Activated naive CD8-positive, alpha-beta T cell (primary cell): ENCODE measurements around the gene RARB.

Experiments
- H3K27ac Mint-ChIP-seq: one replicate; pipeline ENCODE4 v1.8.0; 2021; ENCODE audit warnings: mixed read lengths
- H3K27me3 Mint-ChIP-seq: one replicate; pipeline ENCODE4 v1.8.0; 2021; ENCODE audit warnings: mixed read lengths
- H3K36me3 Mint-ChIP-seq: one replicate; pipeline ENCODE4 v1.8.0; 2021; ENCODE audit warnings: mixed read lengths
- H3K4me1 Mint-ChIP-seq: one replicate; pipeline ENCODE4 v1.8.0; 2021; ENCODE audit warnings: low read depth, mixed read lengths
- H3K4me3 Mint-ChIP-seq: one replicate; pipeline ENCODE4 v1.8.0; 2021; ENCODE audit warnings: mild to moderate bottlenecking, mixed read lengths
- H3K9me3 Mint-ChIP-seq: one replicate; pipeline ENCODE4 v1.8.0; 2021; ENCODE audit warnings: low read depth, mixed read lengths

Gene RARB

DNA sequence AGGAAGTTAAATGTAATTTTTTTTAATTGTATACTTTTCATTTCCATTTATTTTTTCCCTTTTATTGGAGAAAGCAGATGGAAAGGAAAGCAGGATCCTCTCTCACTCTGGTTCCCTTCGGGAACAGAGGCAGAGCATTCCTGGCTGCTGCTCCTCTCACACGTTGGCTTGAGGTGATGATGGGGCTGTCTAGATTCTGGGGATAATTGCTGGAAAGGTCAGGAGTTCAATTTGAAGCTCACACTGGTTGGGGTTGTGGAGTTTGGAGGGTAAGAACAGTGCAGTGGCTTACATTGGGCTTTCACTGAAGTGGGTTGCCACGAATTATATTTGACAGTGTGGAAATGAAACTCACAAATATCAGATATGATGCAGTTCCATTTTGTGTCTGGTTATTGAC lies 57.6 kb downstream of the RARB start:
- no peaks in the 10 kb centered on the region for H3K9me3 Mint-ChIP-seq
- H3K36me3 Mint-ChIP-seq, result no peaks in the 10 kb centered on the region
- no peak overlapping the region for H3K27ac Mint-ChIP-seq
- no peak overlapping the region for H3K4me3 Mint-ChIP-seq
- peaks cover 5% of the 10 kb centered on the region for H3K27me3 Mint-ChIP-seq
- no peaks in the 10 kb centered on the region for H3K4me1 Mint-ChIP-seq

DNA sequence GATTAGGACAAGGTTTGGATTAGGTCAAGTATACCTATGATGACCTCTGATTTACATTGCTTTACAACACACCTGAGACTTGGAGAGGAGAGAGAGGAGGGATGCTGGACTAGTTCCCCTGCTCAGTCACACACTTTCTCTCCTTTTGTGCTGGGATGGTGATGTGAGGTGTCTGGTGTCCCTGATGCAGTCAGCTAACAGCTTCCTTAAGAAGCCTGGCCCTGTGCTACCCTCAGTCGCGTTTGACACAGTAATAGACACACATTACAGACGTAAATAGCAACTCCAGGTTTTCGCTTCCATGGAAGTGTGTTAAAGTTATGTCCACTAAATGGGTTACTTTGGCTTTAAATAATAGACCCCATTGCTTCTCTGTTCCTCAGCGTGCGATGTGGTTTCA lies 58.9 kb downstream of the RARB start:
- Mint-ChIP-seq H3K27ac (no peak overlapping the region), H3K36me3 (no peaks in the 10 kb centered on the region), H3K9me3 (peaks cover 4% of the 10 kb centered on the region), H3K4me1 (no peaks in the 10 kb centered on the region), H3K27me3 (peaks cover 5% of the 10 kb centered on the region), H3K4me3 (no peak overlapping the region)

DNA sequence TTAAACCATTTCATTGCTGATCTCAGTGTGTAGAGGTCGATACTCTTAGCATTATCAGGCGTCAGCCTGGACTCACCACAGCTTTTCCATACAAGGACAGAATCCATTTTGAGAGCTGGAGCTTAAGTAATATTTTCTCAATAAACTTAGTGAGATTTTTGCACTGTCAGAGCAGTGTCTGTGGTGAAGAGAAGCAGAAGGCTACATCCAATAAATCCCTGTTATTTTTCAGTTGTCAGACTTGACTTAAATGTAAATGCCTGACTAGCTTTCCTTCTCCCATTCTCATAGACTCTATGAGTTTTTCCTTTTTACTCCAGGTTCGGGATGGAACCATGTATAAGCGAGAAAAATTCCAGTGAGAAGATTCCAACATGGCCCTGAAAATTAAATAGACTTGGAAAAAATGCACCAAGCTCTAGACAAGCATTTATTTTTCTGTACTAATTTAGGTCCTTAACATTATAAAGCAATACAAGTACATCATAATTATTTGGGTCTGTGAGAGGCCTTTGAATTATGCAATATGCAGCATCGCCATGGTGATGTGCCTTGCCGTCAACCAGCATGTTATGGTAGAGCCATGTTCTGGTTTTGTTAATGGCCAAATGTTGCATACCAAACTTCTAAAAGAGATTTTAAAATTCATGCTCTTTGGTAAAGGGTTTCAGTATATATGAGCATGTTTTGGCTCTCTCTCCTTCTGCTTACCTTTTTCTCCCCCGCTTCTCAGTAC lies 62.0 kb downstream of the RARB start:
- Mint-ChIP-seq H3K4me3 (no peak overlapping the region), H3K27ac (no peak overlapping the region), H3K9me3 (peaks cover 30% of the 10 kb centered on the region), H3K27me3 (no peaks in the 10 kb centered on the region), H3K4me1 (no peaks in the 10 kb centered on the region), H3K36me3 (peaks cover 3% of the 10 kb centered on the region)

DNA sequence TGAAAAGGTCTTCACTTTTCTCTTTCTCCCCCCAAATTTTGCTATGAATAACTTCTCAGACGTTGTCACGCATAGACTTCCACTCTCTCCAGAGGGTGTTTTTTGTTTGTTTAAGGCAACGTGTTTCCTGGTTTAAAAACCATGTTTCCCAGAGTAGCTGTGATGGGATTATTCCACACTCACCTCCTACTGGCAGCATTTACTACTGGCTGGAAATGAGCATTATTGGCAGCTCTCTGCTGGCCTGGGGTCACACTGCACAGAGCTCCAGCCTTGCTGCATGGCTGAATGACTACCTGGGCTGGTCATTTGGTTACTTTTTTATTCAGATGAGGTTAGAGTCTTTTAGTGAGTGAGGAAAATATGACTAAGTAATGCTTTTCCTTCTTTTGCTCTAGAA lies 65.2 kb downstream of the RARB start:
- Mint-ChIP-seq H3K36me3 (peaks cover 3% of the 10 kb centered on the region), H3K27me3 (no peaks in the 10 kb centered on the region), H3K4me3 (no peak overlapping the region), H3K27ac (no peak overlapping the region), H3K4me1 (no peaks in the 10 kb centered on the region), H3K9me3 (peaks cover 44% of the 10 kb centered on the region)

DNA sequence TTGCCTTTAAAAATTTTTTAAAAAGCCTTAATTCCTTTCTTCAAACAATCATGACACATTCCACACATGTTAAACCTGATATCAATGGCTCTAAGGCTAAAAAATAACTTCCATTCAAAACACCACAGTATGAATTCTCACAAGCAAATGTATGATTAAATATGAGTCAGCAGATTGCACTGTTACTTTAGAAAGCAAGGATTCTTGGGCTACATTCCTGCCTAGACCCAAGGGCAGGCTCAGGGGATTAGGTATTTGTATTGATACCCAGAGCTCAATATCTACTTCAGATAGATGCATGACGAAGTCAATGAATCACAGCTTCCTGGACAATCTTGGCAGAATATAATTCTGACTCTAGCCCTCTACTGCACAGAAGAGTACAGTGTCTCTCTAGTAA lies 65.7 kb downstream of the RARB start:
- no peak overlapping the region for H3K4me3 Mint-ChIP-seq
- H3K27ac Mint-ChIP-seq, result no peak overlapping the region
- H3K4me1 Mint-ChIP-seq, result no peaks in the 10 kb centered on the region
- H3K36me3 Mint-ChIP-seq, result peaks cover 3% of the 10 kb centered on the region
- peaks cover 44% of the 10 kb centered on the region for H3K9me3 Mint-ChIP-seq
- H3K27me3 Mint-ChIP-seq, result no peaks in the 10 kb centered on the region

DNA sequence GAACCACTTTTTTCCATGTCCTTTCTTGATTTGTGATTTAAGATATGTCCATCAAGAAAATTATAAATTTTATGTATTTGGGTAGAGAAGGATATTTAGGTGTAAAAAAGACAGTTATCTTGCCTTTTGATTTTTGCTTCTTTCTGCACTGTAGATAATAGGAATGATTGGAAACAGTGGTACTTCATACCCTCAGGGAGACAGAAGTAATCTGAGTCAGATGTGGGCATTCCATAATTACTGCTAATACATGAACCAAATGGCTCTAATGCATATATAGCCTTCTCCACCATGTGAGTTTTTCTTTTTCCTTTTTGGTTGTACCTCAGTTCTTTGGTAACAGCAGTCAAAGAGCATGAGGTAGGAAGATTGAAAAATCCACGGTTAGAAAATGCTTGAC lies 67.2 kb downstream of the RARB start:
- Mint-ChIP-seq H3K27ac (no peak overlapping the region), H3K9me3 (peaks cover 44% of the 10 kb centered on the region), H3K36me3 (peaks cover 3% of the 10 kb centered on the region), H3K4me3 (no peak overlapping the region), H3K27me3 (no peaks in the 10 kb centered on the region), H3K4me1 (no peaks in the 10 kb centered on the region)

DNA sequence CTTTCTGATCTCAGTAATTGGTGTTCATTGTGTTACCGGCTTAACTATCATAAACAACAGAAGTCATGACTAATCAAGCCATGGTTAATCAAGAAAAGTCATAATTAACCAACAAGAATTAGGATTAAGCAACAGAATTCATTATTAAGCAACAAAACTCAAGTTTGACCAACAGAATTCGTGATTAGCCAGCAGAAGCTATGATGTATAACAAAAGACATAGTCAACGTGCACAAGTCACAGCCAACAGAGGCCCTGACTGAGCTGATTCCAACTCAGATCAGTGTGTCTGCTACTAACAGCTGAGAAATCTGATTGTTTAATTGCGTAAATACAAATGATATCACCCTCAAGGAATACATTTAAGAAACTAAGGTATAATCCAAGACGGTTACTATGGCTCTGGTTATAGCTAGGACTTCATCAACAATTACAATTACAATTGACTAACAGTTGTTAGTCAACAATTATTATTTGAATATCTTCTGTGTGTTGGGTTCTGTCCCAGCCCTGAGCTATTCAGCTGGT lies 67.7 kb downstream of the RARB start:
- Mint-ChIP-seq H3K36me3 (peaks cover 3% of the 10 kb centered on the region), H3K9me3 (peaks cover 44% of the 10 kb centered on the region)

DNA sequence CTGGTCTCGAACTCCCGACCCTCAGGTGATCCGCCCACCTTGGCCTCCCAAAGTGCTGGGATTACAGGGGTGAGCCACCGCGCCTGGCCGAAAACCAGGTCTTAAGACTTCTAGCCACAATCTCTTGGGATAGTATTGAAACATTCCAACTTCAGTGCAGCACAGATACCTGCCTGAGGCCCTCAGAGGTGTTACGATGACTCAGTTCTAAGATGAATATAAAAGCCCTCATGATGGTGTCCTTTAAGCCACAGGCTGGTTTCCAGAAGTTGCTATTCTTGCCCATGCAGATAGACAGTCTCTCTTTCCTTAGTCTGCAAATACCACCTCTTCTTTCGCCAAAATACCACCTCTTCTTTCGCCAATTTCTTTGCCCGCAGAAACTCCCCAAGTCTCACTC lies 69.0 kb downstream of the RARB start:
- Mint-ChIP-seq H3K4me1 (no peaks in the 10 kb centered on the region), H3K27ac (no peak overlapping the region), H3K4me3 (no peak overlapping the region), H3K27me3 (peaks cover 3% of the 10 kb centered on the region), H3K9me3 (peaks cover 39% of the 10 kb centered on the region), H3K36me3 (peaks cover 3% of the 10 kb centered on the region)

More for the DNA sequence above, 67.7 kb downstream of the RARB start:
- no peak overlapping the region for H3K4me3 Mint-ChIP-seq
- no peak overlapping the region for H3K27ac Mint-ChIP-seq
- H3K27me3 Mint-ChIP-seq, result no peaks in the 10 kb centered on the region
- no peaks in the 10 kb centered on the region for H3K4me1 Mint-ChIP-seq

DNA sequence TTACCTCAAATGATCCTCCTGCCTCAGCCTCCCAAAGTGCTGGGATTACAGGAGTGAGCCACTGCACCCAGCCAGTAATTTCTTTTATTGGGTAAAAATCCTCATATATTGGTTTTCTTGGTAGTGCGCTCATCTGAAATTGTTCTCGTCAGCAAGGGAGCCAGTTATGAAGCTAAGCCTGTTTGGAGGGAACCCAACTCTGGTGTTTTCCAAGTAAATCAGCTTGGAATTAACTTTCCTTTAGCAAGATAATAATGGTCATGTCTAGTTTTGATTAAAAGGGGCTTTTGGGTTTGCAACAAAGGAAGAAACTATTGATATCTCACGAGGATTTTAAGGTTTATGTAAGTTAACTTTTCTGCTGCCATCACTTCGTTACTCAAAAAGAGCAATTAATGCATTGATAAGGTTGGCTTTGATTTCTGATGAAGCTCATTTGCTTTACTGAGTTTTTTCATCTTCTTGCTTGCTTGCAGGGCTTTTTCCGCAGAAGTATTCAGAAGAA lies 72.7 kb downstream of the RARB start:
- peaks cover 3% of the 10 kb centered on the region for H3K27me3 Mint-ChIP-seq
- H3K27ac Mint-ChIP-seq, result no peak overlapping the region
- H3K4me3 Mint-ChIP-seq, result no peak overlapping the region
- peaks cover 7% of the 10 kb centered on the region for H3K9me3 Mint-ChIP-seq
- H3K4me1 Mint-ChIP-seq, result no peaks in the 10 kb centered on the region
- no peaks in the 10 kb centered on the region for H3K36me3 Mint-ChIP-seq

DNA sequence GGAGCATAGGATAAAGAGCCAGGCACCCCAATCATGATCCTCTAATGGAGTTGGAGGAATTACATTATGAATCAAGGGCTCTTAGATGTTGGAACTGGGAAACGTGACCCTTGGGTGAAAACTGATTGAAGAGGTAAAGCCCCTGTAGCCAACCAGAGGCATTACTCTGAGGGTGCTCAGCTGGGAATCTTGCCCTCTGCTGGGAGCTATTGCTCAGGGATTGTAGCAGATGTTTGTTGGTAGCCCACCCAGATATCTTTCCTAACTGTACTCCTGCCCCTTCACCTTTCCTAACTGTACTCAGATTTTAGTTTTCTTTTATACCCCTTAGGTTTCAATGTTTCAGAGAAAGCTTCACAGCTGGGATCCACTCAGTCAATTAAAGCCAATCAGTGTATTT lies 74.2 kb downstream of the RARB start:
- H3K36me3 Mint-ChIP-seq, result no peaks in the 10 kb centered on the region
- H3K27me3 Mint-ChIP-seq, result peaks cover 3% of the 10 kb centered on the region
- no peak overlapping the region for H3K27ac Mint-ChIP-seq
- H3K9me3 Mint-ChIP-seq, result peaks cover 6% of the 10 kb centered on the region
- H3K4me3 Mint-ChIP-seq, result no peak overlapping the region
- H3K4me1 Mint-ChIP-seq, result no peaks in the 10 kb centered on the region

DNA sequence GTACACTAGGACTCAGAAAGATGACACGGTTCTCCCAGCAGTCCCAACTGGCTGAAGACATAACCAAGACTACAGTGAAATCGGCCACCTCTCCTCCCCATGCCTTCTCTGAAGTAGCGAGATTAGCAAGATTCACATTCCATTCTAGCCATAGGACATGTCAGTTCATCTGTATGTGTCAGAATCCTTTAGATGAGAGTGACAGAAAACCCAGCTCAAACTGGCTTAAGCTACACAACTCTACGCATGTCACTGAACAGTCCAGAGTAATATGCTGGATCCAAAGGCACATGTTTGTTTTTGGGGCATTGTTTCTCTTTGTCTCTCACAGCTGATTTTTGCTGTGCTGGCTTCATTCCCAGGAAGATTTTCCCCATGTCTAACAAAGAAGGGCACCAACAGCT lies 75.8 kb downstream of the RARB start:
- H3K4me1 Mint-ChIP-seq, result no peaks in the 10 kb centered on the region
- H3K27ac Mint-ChIP-seq, result no peak overlapping the region
- no peaks in the 10 kb centered on the region for H3K36me3 Mint-ChIP-seq
- no peaks in the 10 kb centered on the region for H3K9me3 Mint-ChIP-seq
- H3K4me3 Mint-ChIP-seq, result no peak overlapping the region
- H3K27me3 Mint-ChIP-seq, result peaks cover 3% of the 10 kb centered on the region

DNA sequence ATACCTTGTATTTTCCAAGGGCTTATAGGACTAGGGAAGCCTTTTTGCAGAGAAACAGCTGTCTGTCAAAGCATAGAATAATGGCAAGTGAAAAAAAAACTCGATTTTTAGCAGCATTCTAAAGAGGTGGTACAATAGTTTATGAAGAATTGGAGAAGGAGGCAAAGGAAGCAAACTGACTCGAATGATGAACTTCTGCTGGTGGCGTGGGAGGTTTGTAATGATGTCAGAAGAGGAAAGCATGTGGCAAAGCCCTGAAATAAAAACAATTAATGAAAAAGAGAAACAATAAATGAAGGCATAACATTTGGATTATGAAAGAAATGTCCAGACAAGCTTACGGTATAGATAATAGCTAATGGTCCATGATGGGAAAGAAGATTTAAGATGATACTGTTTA lies 77.5 kb downstream of the RARB start:
- no peaks in the 10 kb centered on the region for H3K4me1 Mint-ChIP-seq
- H3K27ac Mint-ChIP-seq, result no peak overlapping the region
- H3K9me3 Mint-ChIP-seq, result no peaks in the 10 kb centered on the region
- H3K27me3 Mint-ChIP-seq, result peaks cover 3% of the 10 kb centered on the region
- no peak overlapping the region for H3K4me3 Mint-ChIP-seq
- no peaks in the 10 kb centered on the region for H3K36me3 Mint-ChIP-seq

DNA sequence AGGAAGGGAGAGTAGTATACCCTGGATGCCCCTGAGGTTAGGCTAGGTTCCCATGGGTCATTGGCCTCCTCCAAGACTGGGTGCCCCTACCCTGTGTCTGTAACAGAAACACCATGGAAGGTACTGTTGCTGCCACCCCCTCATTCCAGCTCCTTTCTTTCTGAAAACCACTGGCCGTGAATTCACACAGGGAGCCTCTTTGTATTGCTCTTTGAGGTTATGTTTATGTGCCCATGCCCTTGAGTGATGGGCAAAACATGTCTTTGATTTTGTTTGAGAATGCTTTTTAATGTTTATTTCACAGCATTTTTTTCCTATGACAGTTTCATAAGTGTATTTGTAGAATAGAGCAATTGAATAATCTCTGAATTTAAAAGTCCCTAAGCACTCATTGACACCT lies 79.7 kb downstream of the RARB start:
- Mint-ChIP-seq H3K36me3 (no peaks in the 10 kb centered on the region), H3K27me3 (no peaks in the 10 kb centered on the region), H3K4me3 (no peak overlapping the region), H3K4me1 (no peaks in the 10 kb centered on the region), H3K9me3 (no peaks in the 10 kb centered on the region), H3K27ac (no peak overlapping the region)

DNA sequence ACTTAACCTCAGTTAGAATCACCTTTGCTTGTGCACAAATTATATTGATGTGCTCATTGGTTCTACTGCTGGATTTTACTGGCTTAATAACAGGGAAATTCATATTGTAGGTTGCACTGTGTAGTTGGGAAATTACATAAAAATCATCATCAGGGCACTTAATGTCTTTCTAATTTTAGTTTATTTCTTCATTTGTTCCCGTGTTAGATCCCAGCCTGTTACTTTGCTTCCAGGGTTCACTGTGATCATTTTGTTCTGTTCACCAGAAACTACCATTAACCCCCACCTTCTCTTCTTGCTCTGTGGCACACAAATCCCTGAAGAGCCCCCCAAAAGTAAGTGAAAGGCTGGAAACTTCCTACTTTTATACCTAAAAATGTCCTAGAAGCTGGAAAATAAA lies 80.4 kb downstream of the RARB start:
- H3K36me3 Mint-ChIP-seq, result no peaks in the 10 kb centered on the region
- H3K27ac Mint-ChIP-seq, result no peak overlapping the region
- no peaks in the 10 kb centered on the region for H3K9me3 Mint-ChIP-seq
- no peaks in the 10 kb centered on the region for H3K4me1 Mint-ChIP-seq
- H3K4me3 Mint-ChIP-seq, result no peak overlapping the region
- H3K27me3 Mint-ChIP-seq, result peaks cover 2% of the 10 kb centered on the region

DNA sequence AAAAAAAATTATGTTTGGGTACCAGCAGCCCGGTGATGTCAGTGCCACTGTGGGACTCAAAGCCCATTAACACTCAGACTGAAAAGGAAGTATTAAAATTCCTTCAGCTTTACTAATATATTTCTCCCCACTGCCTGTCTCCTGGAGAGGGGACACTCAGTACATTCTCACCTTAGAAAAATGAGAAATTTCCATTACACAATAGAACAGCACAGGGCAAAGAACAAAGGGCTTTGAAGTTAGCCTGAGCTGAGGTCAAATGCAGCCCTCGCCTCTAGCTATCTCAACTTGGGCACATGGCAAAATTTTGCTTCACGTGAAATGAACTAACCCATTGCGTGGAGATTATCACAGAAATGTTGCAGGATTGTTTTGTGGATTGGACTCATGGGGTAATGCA lies 80.8 kb downstream of the RARB start:
- Mint-ChIP-seq H3K27ac (no peak overlapping the region), H3K36me3 (no peaks in the 10 kb centered on the region), H3K27me3 (peaks cover 4% of the 10 kb centered on the region), H3K9me3 (no peaks in the 10 kb centered on the region), H3K4me3 (no peak overlapping the region), H3K4me1 (no peaks in the 10 kb centered on the region)

DNA sequence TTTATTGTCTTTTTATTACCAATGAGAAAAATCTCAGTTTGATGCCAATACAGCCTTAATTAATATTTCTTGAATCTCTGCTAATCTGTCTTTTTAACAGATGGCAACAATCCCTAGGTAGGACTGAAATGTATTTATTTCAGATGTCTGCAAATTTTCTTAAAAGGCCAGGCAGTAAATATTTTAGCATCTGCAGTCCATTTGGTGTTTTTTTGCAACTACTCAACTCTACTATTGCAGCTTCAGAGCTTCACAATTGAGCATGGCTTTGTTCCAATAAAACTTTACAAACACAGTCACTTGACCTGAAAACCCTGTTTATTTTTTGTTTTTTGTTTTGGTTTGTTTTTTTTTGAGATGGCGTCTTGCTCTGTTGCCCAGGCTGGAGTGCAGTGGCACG lies 82.7 kb downstream of the RARB start:
- Mint-ChIP-seq H3K27me3 (peaks cover 4% of the 10 kb centered on the region), H3K27ac (no peak overlapping the region), H3K4me3 (no peak overlapping the region), H3K9me3 (no peaks in the 10 kb centered on the region), H3K36me3 (no peaks in the 10 kb centered on the region), H3K4me1 (no peaks in the 10 kb centered on the region)
